ENCODE results near the gene UBE2QL1.

UBE2QL1 gene

GRCh38 chr5:6430418-6431028 is 18.1 kb upstream of the UBE2QL1 start:
- no peak for DNase-seq

- DNase-seq: no peak
Observed at GRCh38 chr5:6431214-6432195, 17.2 kb upstream of the UBE2QL1 start.

- no peak for DNase-seq
Observed at GRCh38 chr5:6432206-6432605, 16.5 kb upstream of the UBE2QL1 start.

GRCh38 chr5:6434731-6435130 is 13.9 kb upstream of the UBE2QL1 start:
- no peak for DNase-seq

- DNase-seq: no peak
Observed at GRCh38 chr5:6435356-6435755, 13.3 kb upstream of the UBE2QL1 start.

GRCh38 chr5:6436715-6437331 is 11.8 kb upstream of the UBE2QL1 start:
- no peak for DNase-seq

- DNase-seq: no peak
Observed at GRCh38 chr5:6439588-6440550, 8.8 kb upstream of the UBE2QL1 start.

- DNase-seq: no peak
Observed at GRCh38 chr5:6442333-6442732, 6.3 kb upstream of the UBE2QL1 start.

- no peak for DNase-seq
Observed at GRCh38 chr5:6443326-6443725, 5.3 kb upstream of the UBE2QL1 start.

GRCh38 chr5:6446042-6446441 is 2.6 kb upstream of the UBE2QL1 start:
- DNase-seq: no peak

- DNase-seq: no peak
Observed at GRCh38 chr5:6446626-6447309, 1.9 kb upstream of the UBE2QL1 start.

GRCh38 chr5:6447384-6448140 is 1.1 kb upstream of the UBE2QL1 start:
- DNase-seq: no peak

- no peak for DNase-seq
Observed at GRCh38 chr5:6448141-6448491, 543 bp upstream of the UBE2QL1 start.

- DNase-seq: no peak
Observed at GRCh38 chr5:6449465-6450158, 953 bp downstream of the UBE2QL1 start.

- DNase-seq: no peak
Observed at GRCh38 chr5:6450319-6450833, 1.7 kb downstream of the UBE2QL1 start.

GRCh38 chr5:6452622-6453504 is 4.2 kb downstream of the UBE2QL1 start:
- DNase-seq: no peak

- DNase-seq: no peak
Observed at GRCh38 chr5:6453937-6454560, 5.4 kb downstream of the UBE2QL1 start.

GRCh38 chr5:6454628-6455053 is 6.0 kb downstream of the UBE2QL1 start:
- no peak for DNase-seq

All from activated CD4-positive, CD25-positive, alpha-beta regulatory T cell (primary cell).